Coronary artery (tissue), 2 donors: Measurements from ENCODE around the gene TSPAN17.

Experiments
- DNase-seq: peaks from one replicate; pipeline ENCODE4 v3.0.0-alpha.2; 2017; ENCODE audit warnings: low spot score
- H3K27ac ChIP-seq, 2 donors: fragments of 200-600 bp; sonication (generic); one replicate each; pipeline ENCODE4 v1.5.1; 2016 to 2019
- H3K4me3 ChIP-seq: fragments of 200-600 bp; sonication (generic); 2 replicates; pipeline ENCODE4 v1.5.1; 2016; ENCODE audit warnings: mild to moderate bottlenecking, moderate library complexity
- TF ChIP-seq, protein P1 (sequence below): fragments of 200-600 bp; sonication (generic); IDR thresholded peaks from one replicate; pipeline ENCODE4 v1.5.1; 2019; ENCODE audit warnings: antibody characterized with exemption

The TSPAN17 gene

DNA sequence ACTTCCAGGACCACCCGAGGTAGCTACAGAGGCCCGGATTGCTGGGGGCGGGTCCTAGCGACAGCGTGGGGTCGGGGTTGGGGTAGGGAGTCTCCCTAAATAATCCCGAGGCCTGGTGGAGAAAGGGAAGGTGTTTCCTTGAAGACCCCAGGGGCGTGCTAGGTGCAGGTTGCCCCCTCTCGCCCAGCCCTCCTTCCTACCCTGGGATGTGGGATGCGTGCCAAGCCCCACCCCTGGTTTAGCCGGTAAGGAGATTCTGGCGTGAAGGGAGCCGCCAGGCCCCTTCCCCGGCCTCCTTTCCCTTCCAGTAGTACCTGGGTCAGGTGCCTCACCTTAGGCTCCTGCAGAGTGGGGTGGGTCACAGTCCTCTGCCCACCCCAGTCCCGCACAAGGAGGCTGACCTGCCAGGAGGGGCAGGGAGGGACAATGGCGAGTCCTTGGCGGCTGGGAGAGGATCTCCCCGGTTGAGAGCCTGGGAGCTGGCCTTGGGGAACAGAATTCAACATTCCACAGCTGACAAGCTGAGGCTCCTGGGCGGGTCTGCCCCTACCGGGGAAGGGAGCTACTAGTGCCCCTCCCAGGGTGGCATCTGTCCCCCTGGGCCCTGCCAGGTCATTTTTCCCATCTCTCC, 674 bp downstream of the TSPAN17 start:
- no peak for DNase-seq
- H3K4me3 ChIP-seq, result peak overlapping the region; percentile 87
- TF ChIP-seq, protein P1, sequence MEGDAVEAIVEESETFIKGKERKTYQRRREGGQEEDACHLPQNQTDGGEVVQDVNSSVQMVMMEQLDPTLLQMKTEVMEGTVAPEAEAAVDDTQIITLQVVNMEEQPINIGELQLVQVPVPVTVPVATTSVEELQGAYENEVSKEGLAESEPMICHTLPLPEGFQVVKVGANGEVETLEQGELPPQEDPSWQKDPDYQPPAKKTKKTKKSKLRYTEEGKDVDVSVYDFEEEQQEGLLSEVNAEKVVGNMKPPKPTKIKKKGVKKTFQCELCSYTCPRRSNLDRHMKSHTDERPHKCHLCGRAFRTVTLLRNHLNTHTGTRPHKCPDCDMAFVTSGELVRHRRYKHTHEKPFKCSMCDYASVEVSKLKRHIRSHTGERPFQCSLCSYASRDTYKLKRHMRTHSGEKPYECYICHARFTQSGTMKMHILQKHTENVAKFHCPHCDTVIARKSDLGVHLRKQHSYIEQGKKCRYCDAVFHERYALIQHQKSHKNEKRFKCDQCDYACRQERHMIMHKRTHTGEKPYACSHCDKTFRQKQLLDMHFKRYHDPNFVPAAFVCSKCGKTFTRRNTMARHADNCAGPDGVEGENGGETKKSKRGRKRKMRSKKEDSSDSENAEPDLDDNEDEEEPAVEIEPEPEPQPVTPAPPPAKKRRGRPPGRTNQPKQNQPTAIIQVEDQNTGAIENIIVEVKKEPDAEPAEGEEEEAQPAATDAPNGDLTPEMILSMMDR, result no peak
- peak overlapping the region; percentile 35 to 81 for H3K27ac ChIP-seq

DNA sequence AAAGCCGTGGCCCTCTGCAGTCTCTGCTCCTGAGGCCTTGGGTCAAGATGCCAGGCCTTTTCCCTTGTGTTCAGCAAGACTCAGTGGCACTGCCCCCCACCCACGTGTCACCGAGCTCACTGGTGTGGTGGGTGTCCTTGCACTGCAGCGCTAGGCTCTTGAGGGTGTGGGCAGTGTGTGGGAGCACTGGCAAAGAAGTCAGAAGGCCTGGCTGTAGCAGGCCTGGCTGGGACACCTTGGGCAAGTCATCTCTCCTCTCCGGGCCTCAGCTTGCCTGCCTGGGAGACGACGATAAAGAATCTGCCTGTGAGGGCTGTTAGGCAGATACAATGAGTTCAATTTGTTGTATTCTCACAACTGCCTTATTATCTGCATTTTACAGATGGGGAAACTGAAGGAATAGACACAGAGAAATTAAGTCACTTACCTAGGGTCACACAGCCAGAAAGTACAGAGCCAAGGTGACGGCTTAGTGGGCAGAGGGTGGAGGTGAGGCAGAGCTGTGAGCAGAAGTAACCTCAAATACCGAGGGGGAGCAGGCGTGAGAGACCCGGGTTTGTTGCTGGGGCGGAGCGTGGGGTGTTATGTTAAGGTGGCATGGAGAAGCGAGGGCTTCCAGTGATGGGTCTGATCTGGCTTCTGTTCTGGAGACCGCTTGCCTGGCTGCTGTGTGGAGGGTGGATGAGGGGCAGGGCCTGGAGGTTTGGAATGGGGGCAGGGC, 1.4 kb downstream of the TSPAN17 start:
- DNase-seq, result no peak
- Histone ChIP-seq H3K4me3 (peak overlapping the region; percentile 87), H3K27ac (peak overlapping the region in 1 of 2 donors; percentile 81)
- TF ChIP-seq, protein P1, result no peak

DNA sequence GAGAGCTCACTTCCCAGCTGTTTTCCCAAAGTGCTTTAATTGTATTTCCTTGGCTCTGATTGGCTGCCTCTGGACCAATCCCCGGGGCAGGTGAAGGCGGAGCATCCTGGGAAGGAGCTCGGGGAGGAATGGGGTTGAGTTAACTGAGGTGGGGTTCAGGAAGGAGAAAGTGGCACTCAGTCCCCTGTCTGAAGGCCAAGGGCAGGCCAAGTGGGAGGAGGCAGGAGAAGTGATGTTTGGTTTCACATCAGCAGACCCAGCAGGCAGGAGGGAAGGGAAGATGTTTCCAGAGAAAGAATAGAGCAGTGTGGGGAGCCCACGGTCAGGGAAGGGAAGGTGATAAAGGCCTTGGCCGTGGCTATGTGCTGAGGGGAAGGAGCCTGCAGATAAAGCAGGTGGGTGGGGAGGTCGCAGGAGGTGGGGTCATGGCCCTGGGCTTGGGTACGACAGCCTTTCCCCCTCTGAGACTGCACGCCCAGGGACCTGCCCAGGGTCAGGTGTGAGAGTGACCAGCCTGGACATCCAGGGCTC, 3.1 kb downstream of the TSPAN17 start:
- DNase-seq, result no peak
- TF ChIP-seq, protein P1, result no peak

DNA sequence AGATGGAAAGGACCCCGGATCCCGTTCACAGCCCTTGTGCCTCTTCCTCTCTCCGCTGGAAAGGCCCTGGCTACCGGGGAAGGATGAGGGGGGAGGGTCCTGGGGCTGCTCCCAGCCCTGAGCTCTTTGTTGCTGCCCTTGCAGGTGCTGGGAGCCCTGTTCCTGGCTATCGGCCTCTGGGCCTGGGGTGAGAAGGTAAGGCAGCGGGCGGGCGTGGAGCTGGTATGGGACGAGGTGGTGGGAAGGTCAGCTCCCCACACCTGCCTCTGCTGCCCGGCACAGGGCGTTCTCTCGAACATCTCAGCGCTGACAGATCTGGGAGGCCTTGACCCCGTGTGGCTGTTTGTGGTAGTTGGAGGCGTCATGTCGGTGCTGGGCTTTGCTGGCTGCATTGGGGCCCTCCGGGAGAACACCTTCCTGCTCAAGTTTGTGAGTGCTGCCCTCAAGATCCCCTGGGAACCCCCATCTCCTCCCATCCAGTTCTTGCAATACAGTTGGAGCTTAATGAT, 4.2 kb downstream of the TSPAN17 start:
- no peak for DNase-seq
- Histone ChIP-seq H3K27ac (no peak overlapping the region), H3K4me3 (no peak overlapping the region)
- TF ChIP-seq, protein P1, result no peak

More for the DNA sequence above, 3.1 kb downstream of the TSPAN17 start:
- Histone ChIP-seq H3K4me3 (no peak overlapping the region), H3K27ac (no peak overlapping the region)

DNA sequence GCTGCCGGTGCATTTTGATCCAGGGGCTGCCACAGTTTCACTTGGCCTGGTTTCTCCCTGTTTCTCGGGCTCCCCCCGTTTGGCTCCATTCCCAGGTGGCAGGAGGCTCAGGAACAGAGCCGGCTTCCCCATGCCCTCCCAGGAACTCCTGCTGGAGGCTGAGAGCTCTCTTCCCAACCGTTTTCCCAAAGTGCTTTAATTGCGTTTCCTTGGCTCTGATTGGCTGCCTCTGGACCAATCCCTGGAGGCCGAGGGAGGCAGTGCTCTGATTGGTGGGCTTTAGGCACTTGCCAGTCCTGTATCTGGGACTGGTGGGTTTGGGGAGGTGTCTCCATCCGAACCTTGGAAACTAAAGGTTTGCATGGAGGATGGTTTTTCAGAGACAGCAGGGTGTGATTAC, 4.9 kb downstream of the TSPAN17 start:
- no peak for DNase-seq
- no peak overlapping the region for H3K27ac ChIP-seq
- no peak overlapping the region for H3K4me3 ChIP-seq
- TF ChIP-seq, protein P1, result no peak

DNA sequence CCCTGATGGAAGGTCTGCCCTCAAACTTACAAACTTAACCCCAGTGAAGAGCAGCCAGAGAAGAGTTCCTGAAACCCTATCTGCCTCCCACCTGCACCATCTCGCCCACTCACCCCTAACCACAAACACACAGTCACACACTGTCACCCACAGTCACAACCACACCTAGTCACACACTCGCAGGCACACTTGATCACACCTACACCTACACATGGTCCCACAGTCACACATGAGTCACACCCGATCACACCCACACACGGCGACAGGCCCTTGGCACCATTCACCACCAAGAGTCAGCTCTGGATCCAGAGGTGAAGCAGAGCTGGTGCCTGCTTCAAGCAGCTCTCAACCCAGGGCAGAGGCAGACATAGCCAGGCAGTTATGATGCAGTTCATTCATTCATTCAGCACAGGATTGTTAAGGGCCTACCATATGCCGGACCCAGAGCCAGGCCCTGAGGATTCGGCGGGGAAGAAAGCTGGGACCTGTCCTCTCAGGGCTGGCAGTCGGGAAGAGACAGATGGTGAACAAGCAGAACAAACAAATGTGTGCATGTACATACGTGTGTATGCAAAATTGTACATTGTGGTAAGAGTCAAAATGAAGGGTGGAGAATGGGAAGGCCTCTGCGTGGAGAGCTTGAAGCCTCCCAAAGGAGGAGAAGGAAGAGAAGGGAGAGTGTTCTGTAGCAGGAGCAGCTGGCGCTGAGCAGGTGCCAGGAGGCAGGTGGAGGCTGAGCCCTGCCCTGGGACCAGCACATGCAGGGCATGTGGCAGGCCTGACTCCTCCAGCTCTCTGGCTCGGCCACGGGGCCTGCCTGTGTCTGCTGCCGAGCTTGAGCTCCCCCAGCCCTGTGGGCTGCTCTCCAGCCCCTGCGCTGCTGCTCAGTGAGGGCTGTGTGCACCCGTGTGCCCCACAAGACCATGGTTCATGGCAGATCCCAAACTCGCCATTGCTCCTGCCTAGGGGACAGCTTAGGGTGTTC, 6.4 kb downstream of the TSPAN17 start:
- no peak overlapping the region for H3K27ac ChIP-seq

More for the DNA sequence above, 6.4 kb downstream of the TSPAN17 start:
- no peak overlapping the region for H3K4me3 ChIP-seq
- TF ChIP-seq, protein P1, result no peak
- DNase-seq, result no peak
